ENCODE measurements around the gene RYR1.
"Not testable (repeated sequence)": the region's sequence is repeated elsewhere in the genome, so short reads cannot be mapped to it uniquely, and the experiment has no call there.

DNA sequence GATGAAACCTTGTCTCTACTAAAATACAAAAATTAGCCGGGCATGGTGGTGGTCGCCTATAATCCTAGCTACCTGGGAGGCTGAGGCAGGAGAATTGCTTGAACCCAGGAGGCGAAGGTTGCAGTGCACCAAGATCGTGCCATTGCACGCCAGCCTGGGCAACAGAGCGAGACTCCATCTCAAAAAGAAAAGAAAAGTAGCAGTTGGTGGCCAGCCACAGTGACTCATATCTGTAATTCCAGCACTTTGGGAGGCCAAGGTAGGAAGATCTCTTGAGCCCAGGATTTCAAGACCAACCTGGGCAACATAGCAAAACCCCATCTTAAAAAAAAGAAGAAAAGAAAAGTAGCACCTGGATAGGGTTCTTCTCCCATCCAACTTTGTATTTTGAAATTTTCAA is 79.7 kb downstream of the RYR1 start:
- TF ChIP-seq, protein P1, sequence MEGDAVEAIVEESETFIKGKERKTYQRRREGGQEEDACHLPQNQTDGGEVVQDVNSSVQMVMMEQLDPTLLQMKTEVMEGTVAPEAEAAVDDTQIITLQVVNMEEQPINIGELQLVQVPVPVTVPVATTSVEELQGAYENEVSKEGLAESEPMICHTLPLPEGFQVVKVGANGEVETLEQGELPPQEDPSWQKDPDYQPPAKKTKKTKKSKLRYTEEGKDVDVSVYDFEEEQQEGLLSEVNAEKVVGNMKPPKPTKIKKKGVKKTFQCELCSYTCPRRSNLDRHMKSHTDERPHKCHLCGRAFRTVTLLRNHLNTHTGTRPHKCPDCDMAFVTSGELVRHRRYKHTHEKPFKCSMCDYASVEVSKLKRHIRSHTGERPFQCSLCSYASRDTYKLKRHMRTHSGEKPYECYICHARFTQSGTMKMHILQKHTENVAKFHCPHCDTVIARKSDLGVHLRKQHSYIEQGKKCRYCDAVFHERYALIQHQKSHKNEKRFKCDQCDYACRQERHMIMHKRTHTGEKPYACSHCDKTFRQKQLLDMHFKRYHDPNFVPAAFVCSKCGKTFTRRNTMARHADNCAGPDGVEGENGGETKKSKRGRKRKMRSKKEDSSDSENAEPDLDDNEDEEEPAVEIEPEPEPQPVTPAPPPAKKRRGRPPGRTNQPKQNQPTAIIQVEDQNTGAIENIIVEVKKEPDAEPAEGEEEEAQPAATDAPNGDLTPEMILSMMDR (conservative IDR thresholded peaks at IDR 0.05; ENCODE audit: low read length), result not testable (repeated sequence)
- not testable (repeated sequence) for TF ChIP-seq EZH2phosphoT487 (IDR thresholded peaks at IDR 0.05; ENCODE audit: borderline replicate concordance, low read depth, low read length)

Measured in OCI-LY7 (cell line).